ENCODE measurements around the gene SPATA6. TPM values are rescaled to one million over a fixed set of nuclear protein-coding genes. Genes with fewer than 3 reads are reported as not detected.

SPATA6 gene
- total and polyA plus RNA-seq, 2 donors (not counting 1 experiment from before 2014, with no cell fraction given) = 6.8 to 8.9 TPM

DNA sequence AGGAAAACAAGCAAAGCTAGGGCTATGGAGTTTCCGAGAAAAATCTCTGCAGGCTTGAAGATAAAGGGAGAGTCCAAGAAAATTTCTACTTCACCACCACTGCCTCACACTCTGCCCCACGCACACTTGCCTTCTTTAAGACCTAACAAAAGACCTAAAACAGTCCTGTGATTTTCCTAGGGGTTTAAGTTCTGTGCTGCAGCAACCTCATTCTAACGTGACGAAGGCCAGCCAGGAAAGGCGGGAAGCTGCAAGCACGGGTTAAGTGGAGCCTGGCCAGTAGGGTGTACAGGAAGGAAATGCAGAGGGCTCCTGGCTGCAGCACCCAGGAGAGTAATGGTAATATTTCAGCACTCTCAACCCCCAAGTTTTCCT is 1.5 kb downstream of the SPATA6 start:
- H4K20me1 ChIP-seq (ENCODE audit: control insufficient read depth, extremely low read depth, insufficient read depth, low read length) = no peaks in the 10 kb centered on the region
- no peaks in the 10 kb centered on the region for H3K9me3 ChIP-seq (ENCODE audit: control insufficient read depth, insufficient read depth, low read depth, low read length)
- no peaks in the 10 kb centered on the region for H3K79me2 ChIP-seq (ENCODE audit: control insufficient read depth, insufficient read depth, low read length)
- peak overlapping the region; percentile 4 to 79 (median 76) for H3K4me3 ChIP-seq (replicated peaks in 1 of 4; ENCODE audit: control extremely low read depth in 1 of 4, insufficient read depth in 1 of 4, low read depth in 3 of 4, low read length in 4 of 4)
- H3K27ac ChIP-seq (ENCODE audit: insufficient read depth, low read length) = peak overlapping the region; percentile 27
- no peaks in the 10 kb centered on the region for H3K36me3 ChIP-seq (ENCODE audit: control insufficient read depth, insufficient read depth, low read length)
- no peaks in the 10 kb centered on the region for H3K4me1 ChIP-seq (ENCODE audit: control insufficient read depth, extremely low read depth, insufficient read depth, low read length)
- peak in 1 of 2 donors; percentile 1 for TF ChIP-seq CTCF (conservative IDR thresholded peaks at IDR 0.05 in 1 of 2, IDR thresholded peaks at IDR 0.05 in 1 of 2; ENCODE audit: low read depth in 1 of 2, low read length in 2 of 2)
- TF ChIP-seq EZH2 (IDR thresholded peaks at IDR 0.05; ENCODE audit: low read length, missing control alignments) = no peak
- H3K27me3 ChIP-seq (ENCODE audit: control insufficient read depth, insufficient read depth, low read length) = no peaks in the 10 kb centered on the region
- DNase-seq (ENCODE audit: low read depth in 2 of 2) = peak; percentile 37 to 47
- no peak overlapping the region for H3K9ac ChIP-seq (ENCODE audit: insufficient read depth, low read length)
- H3K4me2 ChIP-seq (ENCODE audit: extremely low read depth, insufficient read depth, low read length) = peak overlapping the region; percentile 76
- H2AFZ ChIP-seq (ENCODE audit: low read length) = peak overlapping the region; percentile 1

- H4K20me1 ChIP-seq (ENCODE audit: control insufficient read depth, extremely low read depth, insufficient read depth, low read length) = no peaks in the 10 kb centered on the region
- peak overlapping the region; percentile 1 for H2AFZ ChIP-seq (ENCODE audit: low read length)
- no peaks in the 10 kb centered on the region for H3K36me3 ChIP-seq (ENCODE audit: control insufficient read depth, insufficient read depth, low read length)
- TF ChIP-seq CTCF (conservative IDR thresholded peaks at IDR 0.05 in 1 of 2, IDR thresholded peaks at IDR 0.05 in 1 of 2; ENCODE audit: low read depth in 1 of 2, low read length in 2 of 2) (no peak), EZH2 (IDR thresholded peaks at IDR 0.05; ENCODE audit: low read length, missing control alignments) (no peak)
- H3K4me2 ChIP-seq (ENCODE audit: extremely low read depth, insufficient read depth, low read length) = peak overlapping the region; percentile 76
- H3K27ac ChIP-seq (ENCODE audit: insufficient read depth, low read length) = peak overlapping the region; percentile 27
- no peaks in the 10 kb centered on the region for H3K79me2 ChIP-seq (ENCODE audit: control insufficient read depth, insufficient read depth, low read length)
- no peaks in the 10 kb centered on the region for H3K27me3 ChIP-seq (ENCODE audit: control insufficient read depth, insufficient read depth, low read length)
- no peaks in the 10 kb centered on the region for H3K9me3 ChIP-seq (ENCODE audit: control insufficient read depth, insufficient read depth, low read depth, low read length)
- H3K9ac ChIP-seq (ENCODE audit: insufficient read depth, low read length) = no peak overlapping the region
- DNase-seq (ENCODE audit: low read depth in 2 of 2) = peak; percentile 79 to 88
- no peaks in the 10 kb centered on the region for H3K4me1 ChIP-seq (ENCODE audit: control insufficient read depth, extremely low read depth, insufficient read depth, low read length)
- peak overlapping the region; percentile 11 to 78 (median 46) for H3K4me3 ChIP-seq (replicated peaks in 1 of 4; ENCODE audit: control extremely low read depth in 1 of 4, insufficient read depth in 1 of 4, low read depth in 3 of 4, low read length in 4 of 4)
These were observed 2.2 kb downstream of the SPATA6 start for GRCh38 chr1:48469616-48470480.

DNA sequence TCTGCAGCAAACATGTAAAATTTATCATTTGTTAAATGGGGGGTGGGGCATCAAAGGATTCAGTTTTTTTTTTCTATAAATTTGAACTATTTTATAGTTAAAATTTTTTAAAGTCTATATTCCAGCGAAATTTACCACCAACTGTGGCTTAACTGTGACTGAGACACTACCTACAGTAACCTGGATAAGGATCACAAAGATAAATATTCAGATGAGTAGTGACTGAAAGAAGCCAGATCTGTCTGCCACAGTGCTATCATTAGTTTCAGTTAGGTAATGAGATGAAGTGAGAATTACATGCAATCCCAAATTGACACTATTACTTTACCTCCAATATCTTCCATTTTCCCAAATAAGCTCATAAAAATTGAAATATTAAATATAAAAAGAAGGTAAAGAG is 5.4 kb downstream of the SPATA6 start:
- Histone ChIP-seq H3K4me2 (ENCODE audit: extremely low read depth, insufficient read depth, low read length) (no peak overlapping the region), H3K9ac (ENCODE audit: insufficient read depth, low read length) (no peak overlapping the region), H4K20me1 (ENCODE audit: control insufficient read depth, extremely low read depth, insufficient read depth, low read length) (no peaks in the 10 kb centered on the region), H2AFZ (ENCODE audit: low read length) (no peak overlapping the region), H3K4me3 (replicated peaks in 1 of 4; ENCODE audit: control extremely low read depth in 1 of 4, insufficient read depth in 1 of 4, low read depth in 3 of 4, low read length in 4 of 4) (no peak overlapping the region), H3K9me3 (ENCODE audit: control insufficient read depth, insufficient read depth, low read depth, low read length) (no peaks in the 10 kb centered on the region), H3K79me2 (ENCODE audit: control insufficient read depth, insufficient read depth, low read length) (no peaks in the 10 kb centered on the region), H3K27ac (ENCODE audit: insufficient read depth, low read length) (no peak overlapping the region), H3K4me1 (ENCODE audit: control insufficient read depth, extremely low read depth, insufficient read depth, low read length) (no peaks in the 10 kb centered on the region), H3K27me3 (ENCODE audit: control insufficient read depth, insufficient read depth, low read length) (no peaks in the 10 kb centered on the region), H3K36me3 (ENCODE audit: control insufficient read depth, insufficient read depth, low read length) (no peaks in the 10 kb centered on the region)
- TF ChIP-seq CTCF (conservative IDR thresholded peaks at IDR 0.05 in 1 of 2, IDR thresholded peaks at IDR 0.05 in 1 of 2; ENCODE audit: low read depth in 1 of 2, low read length in 2 of 2) (no peak), EZH2 (IDR thresholded peaks at IDR 0.05; ENCODE audit: low read length, missing control alignments) (no peak)
- no peak for DNase-seq (ENCODE audit: low read depth in 2 of 2)

All from fibroblast of lung (primary cell).